Upper lobe of left lung (tissue), 6 donors: ENCODE data around the gene CYP46A1. TPM values are rescaled to one million over a fixed set of nuclear protein-coding genes. Genes with fewer than 3 reads are reported as not detected.

Experiments
- ATAC-seq, 2 donors: fragments of 200-7000 bp; cut with Tn5 transposase; one replicate each; pipeline ENCODE4 v1.9.1; 2022; ENCODE audit warnings: mild to moderate bottlenecking in 2 of 2, moderate library complexity in 2 of 2; ENCODE audit not compliant: low FRiP score in 2 of 2
- DNase-seq, 2 donors: peaks; one replicate each; pipeline ENCODE4 v3.0.0-alpha.2; 2019 to 2020
- H3K27ac ChIP-seq, 4 donors: fragments of 200-600 bp; sonication (generic); one replicate each; pipeline ENCODE4 v1.5.1; 2016 to 2019
- H3K27me3 ChIP-seq, 4 donors: fragments of 200-600 bp; sonication (generic); one replicate each; pipeline ENCODE4 v1.5.1; 2017 to 2019
- H3K36me3 ChIP-seq, 4 donors: fragments of 200-600 bp; sonication (generic); one replicate each; pipeline ENCODE4 v1.5.1; 2016 to 2019
- H3K4me1 ChIP-seq, 4 donors: fragments of 200-600 bp; sonication (generic); one replicate each; pipeline ENCODE4 v1.5.1; 2018 to 2019
- H3K4me3 ChIP-seq, 4 donors: fragments of 200-600 bp; sonication (generic); one replicate each; pipeline ENCODE4 v1.5.1; 2017 to 2019; ENCODE audit warnings: mild to moderate bottlenecking in 2 of 4, moderate library complexity in 1 of 4
- H3K9me3 ChIP-seq, 4 donors: fragments of 200-600 bp; sonication (generic); one replicate each; pipeline ENCODE4 v1.5.1; 2018 to 2019
- EP300 ChIP-seq, 4 donors: sonication (generic); formaldehyde crosslinking; IDR thresholded peaks; one replicate each; pipeline ENCODE4 v1.5.1; 2017; ENCODE audit warnings: antibody characterized with exemption in 4 of 4, control low read depth in 2 of 4
- POLR2A ChIP-seq, 4 donors: fragments of 450-650 bp; IDR thresholded peaks; one replicate each; pipeline ENCODE4 v1.5.1; 2016 to 2017; ENCODE audit warnings: antibody characterized with exemption in 4 of 4, mild to moderate bottlenecking in 2 of 4
- POLR2AphosphoS5 ChIP-seq, 2 donors: sonication (generic); formaldehyde crosslinking; IDR thresholded peaks; one replicate each; pipeline ENCODE4 v1.5.1; 2017; ENCODE audit warnings: antibody characterized with exemption in 2 of 2
- WGBS, 2 donors: methylation state at CpG; one replicate each; pipeline ENCODE4 v1.1.5; 2017 to 2018; 5-methylcytosine and 5-hydroxymethylcytosine counted together
- total RNA-seq, 6 donors: library from RNA; depleted of rRNA in 4 of 6; stranded (reverse); fragments of >200 nt in 4 of 6; gene quantifications; one replicate each; pipeline versions ENCODE4 v1.1.0 to v1.2.1, GENCODE V29; 2016 to 2021
- TF ChIP-seq, protein P1 (sequence below), 6 experiments: fragments of 450-650 bp in 4 of 6; fragments of 200-600 bp in 2 of 6; sonication (generic) in 2 of 6; IDR thresholded peaks; one replicate each; pipeline ENCODE4 v1.5.1; 2016 to 2019; ENCODE audit warnings: antibody characterized with exemption in 6 of 6
- donor health status: DM: no; HTN: no; CAD: no; lungs with moderate emphysema.
- donor health status: DM: no; HTN: yes; CAD: no; lungs with severe emphysema.

CYP46A1 gene
- total RNA-seq, 6 donors from 2014 or later = 0.15 to 12.6 (median 1.2) TPM

DNA sequence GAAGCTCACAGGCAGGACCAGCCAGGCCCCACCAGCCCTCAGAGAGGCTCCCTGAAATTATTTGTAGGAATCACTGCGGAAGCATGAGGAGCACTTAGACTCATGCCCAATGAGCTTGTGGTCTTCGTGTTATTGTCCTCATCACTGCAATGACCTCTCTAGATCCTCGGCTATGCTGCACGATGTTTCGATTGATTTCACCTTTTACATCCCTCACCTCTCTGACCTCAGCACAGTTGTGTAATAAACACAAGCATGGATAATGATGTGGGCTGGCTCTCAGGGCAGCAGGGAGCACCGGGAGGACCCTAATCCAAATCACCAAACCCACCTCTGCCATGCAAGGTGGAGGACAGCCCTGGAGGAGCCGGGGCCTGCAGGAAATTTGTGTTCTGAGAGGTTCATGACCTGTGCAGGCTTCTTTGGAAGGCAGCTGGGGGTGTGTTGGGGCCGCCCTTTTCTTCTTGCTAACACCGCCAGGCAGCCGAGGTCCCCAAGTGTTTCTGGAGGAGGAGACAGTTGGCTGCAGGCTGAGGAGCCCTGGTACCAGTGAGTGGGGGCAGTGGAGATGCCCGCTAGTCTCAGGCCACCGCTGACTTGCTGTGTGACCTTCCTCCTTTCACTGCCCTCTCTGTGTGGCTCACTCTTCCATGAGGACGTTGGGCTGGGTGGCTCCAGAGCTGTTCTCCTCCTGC is 79.6 kb downstream of the CYP46A1 start:
- TF ChIP-seq, protein P1, sequence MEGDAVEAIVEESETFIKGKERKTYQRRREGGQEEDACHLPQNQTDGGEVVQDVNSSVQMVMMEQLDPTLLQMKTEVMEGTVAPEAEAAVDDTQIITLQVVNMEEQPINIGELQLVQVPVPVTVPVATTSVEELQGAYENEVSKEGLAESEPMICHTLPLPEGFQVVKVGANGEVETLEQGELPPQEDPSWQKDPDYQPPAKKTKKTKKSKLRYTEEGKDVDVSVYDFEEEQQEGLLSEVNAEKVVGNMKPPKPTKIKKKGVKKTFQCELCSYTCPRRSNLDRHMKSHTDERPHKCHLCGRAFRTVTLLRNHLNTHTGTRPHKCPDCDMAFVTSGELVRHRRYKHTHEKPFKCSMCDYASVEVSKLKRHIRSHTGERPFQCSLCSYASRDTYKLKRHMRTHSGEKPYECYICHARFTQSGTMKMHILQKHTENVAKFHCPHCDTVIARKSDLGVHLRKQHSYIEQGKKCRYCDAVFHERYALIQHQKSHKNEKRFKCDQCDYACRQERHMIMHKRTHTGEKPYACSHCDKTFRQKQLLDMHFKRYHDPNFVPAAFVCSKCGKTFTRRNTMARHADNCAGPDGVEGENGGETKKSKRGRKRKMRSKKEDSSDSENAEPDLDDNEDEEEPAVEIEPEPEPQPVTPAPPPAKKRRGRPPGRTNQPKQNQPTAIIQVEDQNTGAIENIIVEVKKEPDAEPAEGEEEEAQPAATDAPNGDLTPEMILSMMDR (IDR thresholded peaks at IDR 0.05) = no peak
- TF ChIP-seq POLR2A (IDR thresholded peaks at IDR 0.05) = no peak
- TF ChIP-seq POLR2AphosphoS5 (IDR thresholded peaks at IDR 0.05) = no peak
- TF ChIP-seq EP300 (IDR thresholded peaks at IDR 0.05) = no peak
- no peak for ATAC-seq

DNA sequence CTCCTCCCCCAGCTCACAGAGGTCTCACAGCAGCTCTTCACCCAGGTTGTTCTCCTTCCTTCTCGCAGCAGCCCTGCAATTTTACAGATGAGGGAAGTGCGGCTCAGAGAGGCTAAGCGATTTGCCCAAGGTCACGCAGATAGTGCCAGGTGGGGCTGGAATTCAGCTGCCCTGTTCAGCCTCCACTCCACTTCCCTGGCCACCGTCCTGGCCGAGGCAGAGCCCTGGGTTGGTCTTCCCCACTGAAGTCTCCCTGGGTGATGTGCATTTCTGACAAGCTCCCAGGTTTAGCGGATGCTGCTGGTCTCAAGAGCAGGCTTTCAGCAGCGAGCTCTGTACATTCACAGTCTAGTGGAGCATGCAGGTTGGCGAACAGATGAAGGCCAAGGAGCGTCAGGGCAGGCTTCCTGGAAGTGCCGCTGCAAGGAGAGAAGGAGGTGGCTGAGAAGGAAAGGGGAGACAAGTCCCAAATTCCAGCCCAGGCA is 80.2 kb downstream of the CYP46A1 start:
- Histone ChIP-seq H3K27ac (no peak overlapping the region), H3K9me3 (no peaks in the 10 kb centered on the region), H3K4me3 (no peak overlapping the region), H3K4me1 (peaks cover 0 to 4% (median 1%) of the 10 kb centered on the region in 4 donors), H3K27me3 (no peaks in the 10 kb centered on the region), H3K36me3 (no peaks in the 10 kb centered on the region)
- DNase-seq (no peak), ATAC-seq (no peak)
- WGBS, 2 donors = 89 to 93% methylated on average over 11 of the region's 11 CpGs
- no peak for TF ChIP-seq POLR2A (IDR thresholded peaks at IDR 0.05)
- no peak for TF ChIP-seq EP300 (IDR thresholded peaks at IDR 0.05)
- no peak for TF ChIP-seq POLR2AphosphoS5 (IDR thresholded peaks at IDR 0.05)
- TF ChIP-seq, protein P1 (IDR thresholded peaks at IDR 0.05) = no peak

More for the DNA sequence above, 79.6 kb downstream of the CYP46A1 start:
- Histone ChIP-seq H3K9me3 (no peaks in the 10 kb centered on the region), H3K36me3 (no peaks in the 10 kb centered on the region), H3K4me1 (peaks cover 0 to 7% (median 5%) of the 10 kb centered on the region in 4 donors), H3K27ac (no peak overlapping the region), H3K4me3 (no peak overlapping the region), H3K27me3 (no peaks in the 10 kb centered on the region)
- 81 to 89% methylated on average over 11 to 13 of the region's 13 CpGs for WGBS, 2 donors
- DNase-seq = no peak

DNA sequence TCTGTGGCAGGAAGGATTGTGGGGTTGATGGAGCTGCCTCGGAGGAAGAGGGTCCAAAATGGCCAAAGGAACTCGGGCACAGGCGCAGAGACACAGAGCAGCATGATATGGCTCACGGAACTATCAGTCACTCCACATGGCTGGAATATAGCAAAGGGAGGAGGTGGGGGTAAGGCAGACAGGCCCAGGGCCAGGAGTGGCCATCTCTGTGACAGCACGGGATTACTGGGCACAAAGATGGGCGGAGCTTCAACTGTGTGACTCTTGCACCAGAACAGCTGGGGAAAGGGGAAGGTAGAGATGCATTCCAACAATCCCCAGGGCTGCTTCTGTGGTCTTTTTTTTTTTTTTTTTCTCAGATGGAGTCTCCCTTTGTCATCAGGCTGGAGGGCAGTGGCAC is 84.3 kb downstream of the CYP46A1 start:
- H3K27me3 ChIP-seq = no peaks in the 10 kb centered on the region
- no peaks in the 10 kb centered on the region for H3K9me3 ChIP-seq
- no peaks in the 10 kb centered on the region for H3K36me3 ChIP-seq
- 79 to 88% methylated on average over 6 of the region's 6 CpGs for WGBS, 2 donors
- TF ChIP-seq POLR2AphosphoS5 (IDR thresholded peaks at IDR 0.05) = no peak
- no peak for TF ChIP-seq EP300 (IDR thresholded peaks at IDR 0.05)
- TF ChIP-seq, protein P1 (IDR thresholded peaks at IDR 0.05) = no peak
- TF ChIP-seq POLR2A (IDR thresholded peaks at IDR 0.05) = no peak
- no peak overlapping the region for H3K4me3 ChIP-seq
- ATAC-seq (peak; percentile 25 to 41), DNase-seq (no peak)
- H3K4me1 ChIP-seq = no peaks in the 10 kb centered on the region
- H3K27ac ChIP-seq = no peak overlapping the region

DNA sequence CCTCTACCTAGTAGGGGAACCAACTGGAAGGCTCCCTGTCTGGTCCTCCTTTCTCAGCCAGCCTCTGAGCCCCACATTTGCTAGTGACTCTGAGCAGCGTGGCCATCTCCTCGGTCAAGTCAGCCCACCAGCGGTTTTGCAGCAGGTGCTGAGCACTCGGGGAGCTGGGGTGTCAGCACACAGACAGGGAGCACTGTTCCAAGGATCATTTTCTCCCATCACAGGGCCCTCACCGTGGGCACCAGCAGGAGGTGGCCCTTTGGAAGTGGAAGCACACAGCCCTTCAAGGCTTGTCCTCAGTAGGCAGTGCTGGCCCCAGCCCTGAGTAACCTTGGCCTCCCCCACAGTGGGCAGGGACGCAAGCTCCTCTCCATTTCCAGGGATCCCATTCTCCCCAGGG is 85.0 kb downstream of the CYP46A1 start:
- H3K36me3 ChIP-seq = no peaks in the 10 kb centered on the region
- WGBS, 2 donors = 94% methylated on average over 6 of the region's 6 CpGs; no CpG with 5 or more reads in 1 of the 2 donors
- no peak overlapping the region for H3K27ac ChIP-seq
- TF ChIP-seq EP300 (IDR thresholded peaks at IDR 0.05) (no peak), POLR2A (IDR thresholded peaks at IDR 0.05) (no peak), POLR2AphosphoS5 (IDR thresholded peaks at IDR 0.05) (no peak)
- TF ChIP-seq, protein P1 (IDR thresholded peaks at IDR 0.05) = no peak
- no peaks in the 10 kb centered on the region for H3K27me3 ChIP-seq
- no peak for ATAC-seq
- DNase-seq = no peak
- H3K9me3 ChIP-seq = no peaks in the 10 kb centered on the region
- no peak overlapping the region for H3K4me3 ChIP-seq
- peaks cover 0 to under 1% (median 0%) of the 10 kb centered on the region in 4 donors for H3K4me1 ChIP-seq
